Measurements from ENCODE around the gene PROP1. TPM values are rescaled to one million over a fixed set of nuclear protein-coding genes. Genes with fewer than 3 reads are reported as not detected.
"Not testable (repeated sequence)": the region's sequence is repeated elsewhere in the genome, so short reads cannot be mapped to it uniquely, and the experiment has no call there.

The PROP1 gene
- total RNA-seq (2021): not detected in 2 replicates
- Bru-seq, nascent RNA: not detected
- BruChase-seq, experiment 1, labeled RNA remaining after a 2-hour chase: not detected
- not detected for BruChase-seq, experiment 2, labeled RNA remaining after a 6-hour chase
- long read RNA-seq: 0 reads

GRCh38 chr5:177995691-177996595 is at the start of gene PROP1:
Gene PROP1 (minus strand): TSS chr5:177996242. CDS start chr5:177995933, 309 bp downstream.
- ChIA-PET POLR2A (ENCODE audit: low non-redundant PET) (no interaction called here), CTCF (interaction anchor here (0.5 kb wide), 1 partner anchor 768 kb away, joined by 3 read pairs; no protein-coding TSS in a partner anchor)
- intact Hi-C loops (cut with micrococcal nuclease; ENCODE audit: unreplicated experiment): no loop called here
- no peaks in the 10 kb centered on the region for H3K4me1 ChIP-seq (ENCODE audit: insufficient read depth, low read length, poor library complexity, severe bottlenecking)
- TF ChIP-seq CTCF (conservative IDR thresholded peaks at IDR 0.05; ENCODE audit: low read depth, low read length): no peak
- TF ChIP-seq EZH2 (IDR thresholded peaks at IDR 0.05; ENCODE audit: borderline replicate concordance, low read depth, low read length, poor library complexity, severe bottlenecking): no peak
- H3K27me3 ChIP-seq (replicated peaks; ENCODE audit: insufficient read depth, low read depth, low read length, poor library complexity): peaks cover 9% of the 10 kb centered on the region
- no peak within 1 kb of the TSS for H3K27ac ChIP-seq (ENCODE audit: low read depth, low read length, poor library complexity, severe bottlenecking)
- no TSS peak for BruUV-seq (replicated peaks)
- no peak for DNase-seq (ENCODE audit: low spot score)
- H3K9me3 ChIP-seq (ENCODE audit: low read depth, low read length, poor library complexity, severe bottlenecking): no peaks in the 10 kb centered on the region
- H3K4me3 ChIP-seq (ENCODE audit: low read depth, low read length, poor library complexity, severe bottlenecking): no peak within 1 kb of the TSS
- no peaks in the 10 kb centered on the region for H3K36me3 ChIP-seq (ENCODE audit: insufficient read depth, low read length, poor library complexity, severe bottlenecking)

GRCh38 chr5:178019379-178020030 is 23.5 kb upstream of the PROP1 start:
- H3K36me3 ChIP-seq (ENCODE audit: insufficient read depth, low read length, poor library complexity, severe bottlenecking); H3K27me3 ChIP-seq (replicated peaks; ENCODE audit: insufficient read depth, low read depth, low read length, poor library complexity); H3K4me1 ChIP-seq (ENCODE audit: insufficient read depth, low read length, poor library complexity, severe bottlenecking); H3K4me3 ChIP-seq (ENCODE audit: low read depth, low read length, poor library complexity, severe bottlenecking); H3K27ac ChIP-seq (ENCODE audit: low read depth, low read length, poor library complexity, severe bottlenecking); POLR2A ChIA-PET (ENCODE audit: low non-redundant PET); intact Hi-C loops (cut with micrococcal nuclease; ENCODE audit: unreplicated experiment); CTCF ChIA-PET; H3K9me3 ChIP-seq (ENCODE audit: low read depth, low read length, poor library complexity, severe bottlenecking); BruUV-seq (replicated peaks); DNase-seq (ENCODE audit: low spot score): not testable (repeated sequence)

- H3K4me1 ChIP-seq (ENCODE audit: insufficient read depth, low read length, poor library complexity, severe bottlenecking); BruUV-seq (replicated peaks); H3K27me3 ChIP-seq (replicated peaks; ENCODE audit: insufficient read depth, low read depth, low read length, poor library complexity); POLR2A ChIA-PET (ENCODE audit: low non-redundant PET); intact Hi-C loops (cut with micrococcal nuclease; ENCODE audit: unreplicated experiment); H3K4me3 ChIP-seq (ENCODE audit: low read depth, low read length, poor library complexity, severe bottlenecking); DNase-seq (ENCODE audit: low spot score); H3K36me3 ChIP-seq (ENCODE audit: insufficient read depth, low read length, poor library complexity, severe bottlenecking); CTCF ChIA-PET; H3K9me3 ChIP-seq (ENCODE audit: low read depth, low read length, poor library complexity, severe bottlenecking); H3K27ac ChIP-seq (ENCODE audit: low read depth, low read length, poor library complexity, severe bottlenecking): not testable (repeated sequence)
These were observed 16.7 kb upstream of the PROP1 start for GRCh38 chr5:178012758-178013157.

- DNase-seq (ENCODE audit: low spot score); H3K4me1 ChIP-seq (ENCODE audit: insufficient read depth, low read length, poor library complexity, severe bottlenecking); H3K4me3 ChIP-seq (ENCODE audit: low read depth, low read length, poor library complexity, severe bottlenecking); H3K27me3 ChIP-seq (replicated peaks; ENCODE audit: insufficient read depth, low read depth, low read length, poor library complexity); CTCF ChIA-PET; intact Hi-C loops (cut with micrococcal nuclease; ENCODE audit: unreplicated experiment); POLR2A ChIA-PET (ENCODE audit: low non-redundant PET); H3K36me3 ChIP-seq (ENCODE audit: insufficient read depth, low read length, poor library complexity, severe bottlenecking); H3K27ac ChIP-seq (ENCODE audit: low read depth, low read length, poor library complexity, severe bottlenecking); H3K9me3 ChIP-seq (ENCODE audit: low read depth, low read length, poor library complexity, severe bottlenecking); BruUV-seq (replicated peaks): not testable (repeated sequence)
These were observed 15.9 kb upstream of the PROP1 start for GRCh38 chr5:178011816-178012554.

GRCh38 chr5:178007272-178007671 is 11.2 kb upstream of the PROP1 start:
- CTCF ChIA-PET; H3K9me3 ChIP-seq (ENCODE audit: low read depth, low read length, poor library complexity, severe bottlenecking); BruUV-seq (replicated peaks); H3K4me1 ChIP-seq (ENCODE audit: insufficient read depth, low read length, poor library complexity, severe bottlenecking); H3K36me3 ChIP-seq (ENCODE audit: insufficient read depth, low read length, poor library complexity, severe bottlenecking); intact Hi-C loops (cut with micrococcal nuclease; ENCODE audit: unreplicated experiment); H3K27ac ChIP-seq (ENCODE audit: low read depth, low read length, poor library complexity, severe bottlenecking); DNase-seq (ENCODE audit: low spot score); POLR2A ChIA-PET (ENCODE audit: low non-redundant PET): not testable (repeated sequence)
- Histone ChIP-seq H3K4me3 (ENCODE audit: low read depth, low read length, poor library complexity, severe bottlenecking) (peak overlapping the region; percentile 32), H3K27me3 (replicated peaks; ENCODE audit: insufficient read depth, low read depth, low read length, poor library complexity) (peaks cover 17% of the 10 kb centered on the region)

GRCh38 chr5:178006536-178007231 is 10.6 kb upstream of the PROP1 start:
- BruUV-seq (replicated peaks); H3K4me1 ChIP-seq (ENCODE audit: insufficient read depth, low read length, poor library complexity, severe bottlenecking); H3K36me3 ChIP-seq (ENCODE audit: insufficient read depth, low read length, poor library complexity, severe bottlenecking); H3K27ac ChIP-seq (ENCODE audit: low read depth, low read length, poor library complexity, severe bottlenecking); H3K9me3 ChIP-seq (ENCODE audit: low read depth, low read length, poor library complexity, severe bottlenecking); POLR2A ChIA-PET (ENCODE audit: low non-redundant PET); DNase-seq (ENCODE audit: low spot score); CTCF ChIA-PET; intact Hi-C loops (cut with micrococcal nuclease; ENCODE audit: unreplicated experiment): not testable (repeated sequence)
- Histone ChIP-seq H3K27me3 (replicated peaks; ENCODE audit: insufficient read depth, low read depth, low read length, poor library complexity) (peaks cover 17% of the 10 kb centered on the region), H3K4me3 (ENCODE audit: low read depth, low read length, poor library complexity, severe bottlenecking) (peak overlapping the region; percentile 32)
